Measurements from ENCODE around the gene TMEM258.

The TMEM258 gene

GRCh38 chr11:61814958-61815789 lies 22.8 kb upstream of the TMEM258 start:
- intact Hi-C loops (cut with micrococcal nuclease): loop anchor here (1.0 kb wide), 1 partner anchor 23 kb away; the partner anchor contains the start of genes FEN1 and TMEM258
- Mint-ChIP-seq H3K9me3 (no peaks in the 10 kb centered on the region), H3K27ac (peak overlapping the region; percentile 94), H3K27me3 (no peaks in the 10 kb centered on the region), H3K4me3 (peak overlapping the region; percentile 92), H3K4me1 (ENCODE audit: low read depth) (peaks cover 38% of the 10 kb centered on the region), H3K36me3 (ENCODE audit: low read depth) (peaks cover 65% of the 10 kb centered on the region)

GRCh38 chr11:61814247-61814957 lies 22.0 kb upstream of the TMEM258 start:
- no peaks in the 10 kb centered on the region for H3K27me3 Mint-ChIP-seq
- H3K4me3 Mint-ChIP-seq: peak overlapping the region; percentile 92
- intact Hi-C loops (cut with micrococcal nuclease): no loop called here
- H3K4me1 Mint-ChIP-seq (ENCODE audit: low read depth): peaks cover 38% of the 10 kb centered on the region
- H3K9me3 Mint-ChIP-seq: no peaks in the 10 kb centered on the region
- peaks cover 73% of the 10 kb centered on the region for H3K36me3 Mint-ChIP-seq (ENCODE audit: low read depth)
- H3K27ac Mint-ChIP-seq: peak overlapping the region; percentile 94

GRCh38 chr11:61812736-61813411 lies 20.5 kb upstream of the TMEM258 start:
- intact Hi-C loops (cut with micrococcal nuclease): no loop called here
- Mint-ChIP-seq H3K27ac (no peak overlapping the region), H3K36me3 (ENCODE audit: low read depth) (peaks cover 88% of the 10 kb centered on the region), H3K4me3 (no peak overlapping the region), H3K27me3 (no peaks in the 10 kb centered on the region), H3K4me1 (ENCODE audit: low read depth) (peaks cover 35% of the 10 kb centered on the region), H3K9me3 (no peaks in the 10 kb centered on the region)

GRCh38 chr11:61811831-61812230 lies 19.4 kb upstream of the TMEM258 start:
- H3K4me3 Mint-ChIP-seq: no peak overlapping the region
- peaks cover 99% of the 10 kb centered on the region for H3K36me3 Mint-ChIP-seq (ENCODE audit: low read depth)
- no peaks in the 10 kb centered on the region for H3K9me3 Mint-ChIP-seq
- intact Hi-C loops (cut with micrococcal nuclease): no loop called here
- H3K27ac Mint-ChIP-seq: no peak overlapping the region
- H3K27me3 Mint-ChIP-seq: no peaks in the 10 kb centered on the region
- H3K4me1 Mint-ChIP-seq (ENCODE audit: low read depth): peaks cover 30% of the 10 kb centered on the region

- Mint-ChIP-seq H3K27ac (peak overlapping the region; percentile 23), H3K4me3 (no peak overlapping the region), H3K36me3 (ENCODE audit: low read depth) (peaks cover 100% of the 10 kb centered on the region), H3K4me1 (ENCODE audit: low read depth) (peaks cover 30% of the 10 kb centered on the region), H3K27me3 (no peaks in the 10 kb centered on the region), H3K9me3 (no peaks in the 10 kb centered on the region)
- intact Hi-C loops (cut with micrococcal nuclease): no loop called here
Observed at GRCh38 chr11:61810671-61811175, 18.3 kb upstream of the TMEM258 start.

GRCh38 chr11:61806785-61807184 lies 14.4 kb upstream of the TMEM258 start:
- Mint-ChIP-seq H3K36me3 (ENCODE audit: low read depth) (peaks cover 100% of the 10 kb centered on the region), H3K27ac (no peak overlapping the region), H3K4me3 (no peak overlapping the region), H3K4me1 (ENCODE audit: low read depth) (peaks cover 8% of the 10 kb centered on the region), H3K9me3 (no peaks in the 10 kb centered on the region), H3K27me3 (no peaks in the 10 kb centered on the region)
- intact Hi-C loops (cut with micrococcal nuclease): no loop called here

- Mint-ChIP-seq H3K36me3 (ENCODE audit: low read depth) (peaks cover 100% of the 10 kb centered on the region), H3K9me3 (no peaks in the 10 kb centered on the region), H3K4me1 (ENCODE audit: low read depth) (peaks cover 14% of the 10 kb centered on the region), H3K27me3 (no peaks in the 10 kb centered on the region), H3K27ac (peak overlapping the region; percentile 6), H3K4me3 (no peak overlapping the region)
- intact Hi-C loops (cut with micrococcal nuclease): no loop called here
Observed at GRCh38 chr11:61805146-61805545, 12.7 kb upstream of the TMEM258 start.

GRCh38 chr11:61803889-61804647 lies 11.7 kb upstream of the TMEM258 start:
- no peaks in the 10 kb centered on the region for H3K27me3 Mint-ChIP-seq
- peaks cover 25% of the 10 kb centered on the region for H3K4me1 Mint-ChIP-seq (ENCODE audit: low read depth)
- intact Hi-C loops (cut with micrococcal nuclease): no loop called here
- no peak overlapping the region for H3K4me3 Mint-ChIP-seq
- no peak overlapping the region for H3K27ac Mint-ChIP-seq
- peaks cover 99% of the 10 kb centered on the region for H3K36me3 Mint-ChIP-seq (ENCODE audit: low read depth)
- H3K9me3 Mint-ChIP-seq: no peaks in the 10 kb centered on the region

GRCh38 chr11:61802605-61803004 lies 10.2 kb upstream of the TMEM258 start:
- Mint-ChIP-seq H3K4me1 (ENCODE audit: low read depth) (peaks cover 32% of the 10 kb centered on the region), H3K27ac (no peak overlapping the region), H3K27me3 (no peaks in the 10 kb centered on the region), H3K36me3 (ENCODE audit: low read depth) (peaks cover 84% of the 10 kb centered on the region), H3K9me3 (no peaks in the 10 kb centered on the region), H3K4me3 (no peak overlapping the region)
- intact Hi-C loops (cut with micrococcal nuclease): no loop called here

- H3K36me3 Mint-ChIP-seq (ENCODE audit: low read depth): peaks cover 75% of the 10 kb centered on the region
- H3K4me3 Mint-ChIP-seq: no peak overlapping the region
- intact Hi-C loops (cut with micrococcal nuclease): no loop called here
- H3K4me1 Mint-ChIP-seq (ENCODE audit: low read depth): peaks cover 32% of the 10 kb centered on the region
- H3K27me3 Mint-ChIP-seq: no peaks in the 10 kb centered on the region
- H3K9me3 Mint-ChIP-seq: no peaks in the 10 kb centered on the region
- peak overlapping the region; percentile 10 for H3K27ac Mint-ChIP-seq
Observed at GRCh38 chr11:61800331-61801281, 8.2 kb upstream of the TMEM258 start.

- intact Hi-C loops (cut with micrococcal nuclease): no loop called here
- H3K27ac Mint-ChIP-seq: peak overlapping the region; percentile 10
- H3K9me3 Mint-ChIP-seq: no peaks in the 10 kb centered on the region
- H3K27me3 Mint-ChIP-seq: no peaks in the 10 kb centered on the region
- H3K4me3 Mint-ChIP-seq: no peak overlapping the region
- peaks cover 24% of the 10 kb centered on the region for H3K4me1 Mint-ChIP-seq (ENCODE audit: low read depth)
- peaks cover 73% of the 10 kb centered on the region for H3K36me3 Mint-ChIP-seq (ENCODE audit: low read depth)
Observed at GRCh38 chr11:61799665-61800284, 7.4 kb upstream of the TMEM258 start.

GRCh38 chr11:61797263-61797944 lies 5.0 kb upstream of the TMEM258 start:
- Mint-ChIP-seq H3K4me1 (ENCODE audit: low read depth) (peaks cover 38% of the 10 kb centered on the region), H3K27ac (peak overlapping the region; percentile 10), H3K4me3 (no peak overlapping the region), H3K36me3 (ENCODE audit: low read depth) (peaks cover 55% of the 10 kb centered on the region), H3K27me3 (no peaks in the 10 kb centered on the region), H3K9me3 (no peaks in the 10 kb centered on the region)
- intact Hi-C loops (cut with micrococcal nuclease): loop anchor here (2.0 kb wide), 2 partner anchors 149 to 311 kb away; no protein-coding TSS in a partner anchor
